GM04503 (cell line): ENCODE data around the gene KRT14.
"Not testable (repeated sequence)": the region's sequence is repeated elsewhere in the genome, so short reads cannot be mapped to it uniquely, and the experiment has no call there.

Source experiments
- DNase-seq: peaks from one replicate; pipeline ENCODE4 v3.0.0-alpha.2; 2012; ENCODE audit warnings: low read depth

KRT14 gene

GRCh38 chr17:41586863-41587495 lies at the start of gene KRT14:
KRT14 (minus strand) TSS chr17:41586895; CDS start chr17:41586834, 61 bp downstream.
- DNase-seq = no peak

GRCh38 chr17:41635121-41636097 lies 48.7 kb upstream of the KRT14 start:
- no peak for DNase-seq

- DNase-seq = no peak
These were observed 47.9 kb upstream of the KRT14 start for GRCh38 chr17:41634639-41635038.

GRCh38 chr17:41633556-41634199 lies 47.0 kb upstream of the KRT14 start:
- DNase-seq = no peak

- no peak for DNase-seq
These were observed 45.9 kb upstream of the KRT14 start for GRCh38 chr17:41632482-41633105.

- DNase-seq = no peak
These were observed 45.2 kb upstream of the KRT14 start for GRCh38 chr17:41631898-41632285.

GRCh38 chr17:41631025-41631897 lies 44.6 kb upstream of the KRT14 start:
- DNase-seq = no peak

- no peak for DNase-seq
These were observed 43.4 kb upstream of the KRT14 start for GRCh38 chr17:41629826-41630670.

- DNase-seq = no peak
These were observed 42.6 kb upstream of the KRT14 start for GRCh38 chr17:41629316-41629715.

- DNase-seq = not testable (repeated sequence)
These were observed 42.0 kb upstream of the KRT14 start for GRCh38 chr17:41628621-41629255.

- DNase-seq = not testable (repeated sequence)
These were observed 41.3 kb upstream of the KRT14 start for GRCh38 chr17:41628073-41628370.

GRCh38 chr17:41627316-41628072 lies 40.8 kb upstream of the KRT14 start:
- DNase-seq = no peak

- not testable (repeated sequence) for DNase-seq
These were observed 40.2 kb upstream of the KRT14 start for GRCh38 chr17:41626914-41627295.

- DNase-seq = not testable (repeated sequence)
These were observed 39.6 kb upstream of the KRT14 start for GRCh38 chr17:41626028-41626913.

GRCh38 chr17:41625602-41626001 lies 38.9 kb upstream of the KRT14 start:
- DNase-seq = no peak

GRCh38 chr17:41624208-41625101 lies 37.8 kb upstream of the KRT14 start, which contains the start of gene KRT17:
KRT17 (minus strand) TSS chr17:41624575; CDS start chr17:41624509, 66 bp downstream.
- DNase-seq = no peak
